ENCODE data around the gene ZNF800.

- TF ChIP-seq EZH2 (IDR thresholded peaks at IDR 0.05; ENCODE audit: borderline replicate concordance, low read depth, low read length, poor library complexity, severe bottlenecking) (no peak), CTCF (conservative IDR thresholded peaks at IDR 0.05; ENCODE audit: low read depth, low read length) (no peak)
These were observed 45.8 kb downstream of the ZNF800 start for GRCh38 chr7:127346575-127347256.

Data from A673 (cell line).